Hematopoietic multipotent progenitor cell treated with erythropoietin and hydrocortisone succinate and interleukin-3 and kit ligand, for 15 days (in vitro differentiated cells): Measurements from ENCODE around the gene MYO16.

Experiments used
- DNase-seq: peaks from one replicate; pipeline ENCODE4 v3.0.0-alpha.2; 2015; ENCODE audit warnings: low spot score

MYO16 gene

GRCh38 chr13:109154546-109154945 lies 525.1 kb downstream of the MYO16 start:
- DNase-seq: no peak

- DNase-seq: no peak
Observed at GRCh38 chr13:109154966-109155761, 525.8 kb downstream of the MYO16 start.

- DNase-seq: no peak
Observed at GRCh38 chr13:109156181-109156935, 526.9 kb downstream of the MYO16 start.

- DNase-seq: no peak
Observed at GRCh38 chr13:109157275-109157674, 527.9 kb downstream of the MYO16 start.

- no peak for DNase-seq
Observed at GRCh38 chr13:109158383-109158782, 529.0 kb downstream of the MYO16 start.

GRCh38 chr13:109159650-109160309 lies 530.4 kb downstream of the MYO16 start:
- DNase-seq: no peak

- no peak for DNase-seq
Observed at GRCh38 chr13:109160357-109160756, 530.9 kb downstream of the MYO16 start.

- no peak for DNase-seq
Observed at GRCh38 chr13:109160887-109161669, 531.7 kb downstream of the MYO16 start.

- no peak for DNase-seq
Observed at GRCh38 chr13:109162248-109163036, 533.0 kb downstream of the MYO16 start.

GRCh38 chr13:109163037-109163379 lies 533.6 kb downstream of the MYO16 start:
- DNase-seq: no peak

GRCh38 chr13:109165417-109165904 lies 536.0 kb downstream of the MYO16 start:
- DNase-seq: no peak

GRCh38 chr13:109166804-109167203 lies 537.4 kb downstream of the MYO16 start:
- DNase-seq: no peak

GRCh38 chr13:109172136-109172535 lies 542.7 kb downstream of the MYO16 start:
- no peak for DNase-seq

- DNase-seq: no peak
Observed at GRCh38 chr13:109175666-109176065, 546.3 kb downstream of the MYO16 start.

GRCh38 chr13:109180905-109181425 lies 551.6 kb downstream of the MYO16 start:
- DNase-seq: no peak

- no peak for DNase-seq
Observed at GRCh38 chr13:109182777-109183465, 553.5 kb downstream of the MYO16 start.

- no peak for DNase-seq
Observed at GRCh38 chr13:109191413-109191812, 562.0 kb downstream of the MYO16 start.

GRCh38 chr13:109192306-109192705 lies 562.9 kb downstream of the MYO16 start:
- DNase-seq: no peak

GRCh38 chr13:109196948-109197347 lies 567.5 kb downstream of the MYO16 start:
- DNase-seq: no peak

GRCh38 chr13:109198585-109198984 lies 569.2 kb downstream of the MYO16 start:
- DNase-seq: no peak
